PFSK-1 (cell line): ENCODE measurements around the gene ETS2.

ENCODE experiments used
- FOXP2 ChIP-seq: optimal IDR thresholded peaks from 2 replicates; pipeline ENCODE3; 2011; ENCODE audit warnings: borderline replicate concordance, control low read depth, inconsistent platforms; ENCODE audit not compliant: insufficient read depth; ENCODE audit errors: extremely low read length, extremely low read depth
- POLR2AphosphoS5 ChIP-seq: IDR thresholded peaks from 2 replicates; pipeline ENCODE4 v1.6.1; 2012; ENCODE audit warnings: low read depth, mild to moderate bottlenecking, control low read depth, low read length, moderate library complexity
- SIN3A ChIP-seq: IDR thresholded peaks from 2 replicates; pipeline ENCODE4 v1.6.1; 2012; ENCODE audit warnings: mild to moderate bottlenecking, low read length, moderate library complexity, borderline replicate concordance; ENCODE audit not compliant: insufficient read depth
- TAF1 ChIP-seq: IDR thresholded peaks from 2 replicates; pipeline ENCODE4 v1.6.1; 2012; ENCODE audit warnings: low read length, control low read depth, borderline replicate concordance; ENCODE audit not compliant: insufficient read depth
- TF ChIP-seq, protein P1 (sequence below), 2 experiments: IDR thresholded peaks; 2 replicates each; pipeline versions ENCODE4 v1.6.1 to v1.8.0; 2011 to 2012; ENCODE audit warnings: low read depth in 2 of 2, low read length in 2 of 2, control low read depth in 1 of 2, inconsistent platforms in 1 of 2, mild to moderate bottlenecking in 1 of 2, moderate library complexity in 1 of 2; ENCODE audit not compliant: insufficient read depth in 1 of 2

ETS2 gene

DNA sequence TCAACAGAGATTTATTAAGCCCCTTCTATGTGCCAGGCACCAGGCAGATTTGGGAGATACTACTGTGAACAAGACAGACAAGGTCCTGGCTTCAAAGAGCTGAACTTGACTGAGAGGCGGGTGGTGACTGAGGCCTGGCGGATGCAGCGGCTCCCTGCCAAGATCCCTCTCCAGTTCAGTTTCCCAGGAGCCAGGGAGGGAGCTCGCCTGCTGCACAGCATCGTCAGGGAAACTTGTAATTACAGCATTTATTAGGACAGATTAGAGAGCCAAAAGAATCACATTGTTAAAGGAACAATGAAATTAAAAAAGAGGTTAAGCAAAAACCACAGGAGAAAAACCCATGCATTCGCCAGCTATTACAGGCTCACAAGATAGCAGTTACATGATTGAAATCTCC is 55.3 kb downstream of the ETS2 start:
- TF ChIP-seq SIN3A (no peak), FOXP2 (no peak), POLR2AphosphoS5 (no peak), TAF1 (no peak)
- TF ChIP-seq, protein P1, sequence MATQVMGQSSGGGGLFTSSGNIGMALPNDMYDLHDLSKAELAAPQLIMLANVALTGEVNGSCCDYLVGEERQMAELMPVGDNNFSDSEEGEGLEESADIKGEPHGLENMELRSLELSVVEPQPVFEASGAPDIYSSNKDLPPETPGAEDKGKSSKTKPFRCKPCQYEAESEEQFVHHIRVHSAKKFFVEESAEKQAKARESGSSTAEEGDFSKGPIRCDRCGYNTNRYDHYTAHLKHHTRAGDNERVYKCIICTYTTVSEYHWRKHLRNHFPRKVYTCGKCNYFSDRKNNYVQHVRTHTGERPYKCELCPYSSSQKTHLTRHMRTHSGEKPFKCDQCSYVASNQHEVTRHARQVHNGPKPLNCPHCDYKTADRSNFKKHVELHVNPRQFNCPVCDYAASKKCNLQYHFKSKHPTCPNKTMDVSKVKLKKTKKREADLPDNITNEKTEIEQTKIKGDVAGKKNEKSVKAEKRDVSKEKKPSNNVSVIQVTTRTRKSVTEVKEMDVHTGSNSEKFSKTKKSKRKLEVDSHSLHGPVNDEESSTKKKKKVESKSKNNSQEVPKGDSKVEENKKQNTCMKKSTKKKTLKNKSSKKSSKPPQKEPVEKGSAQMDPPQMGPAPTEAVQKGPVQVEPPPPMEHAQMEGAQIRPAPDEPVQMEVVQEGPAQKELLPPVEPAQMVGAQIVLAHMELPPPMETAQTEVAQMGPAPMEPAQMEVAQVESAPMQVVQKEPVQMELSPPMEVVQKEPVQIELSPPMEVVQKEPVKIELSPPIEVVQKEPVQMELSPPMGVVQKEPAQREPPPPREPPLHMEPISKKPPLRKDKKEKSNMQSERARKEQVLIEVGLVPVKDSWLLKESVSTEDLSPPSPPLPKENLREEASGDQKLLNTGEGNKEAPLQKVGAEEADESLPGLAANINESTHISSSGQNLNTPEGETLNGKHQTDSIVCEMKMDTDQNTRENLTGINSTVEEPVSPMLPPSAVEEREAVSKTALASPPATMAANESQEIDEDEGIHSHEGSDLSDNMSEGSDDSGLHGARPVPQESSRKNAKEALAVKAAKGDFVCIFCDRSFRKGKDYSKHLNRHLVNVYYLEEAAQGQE (IDR thresholded peaks at IDR 0.05; ENCODE audit: insufficient read depth in 1 of 2, low read depth in 2 of 2, low read length in 2 of 2): no peak

- TF ChIP-seq TAF1 (no peak), FOXP2 (no peak), POLR2AphosphoS5 (no peak), SIN3A (no peak)
- TF ChIP-seq, protein P1 (IDR thresholded peaks at IDR 0.05; ENCODE audit: insufficient read depth in 1 of 2, low read depth in 2 of 2, low read length in 2 of 2): no peak
These were observed 56.4 kb downstream of the ETS2 start for GRCh38 chr21:38861989-38862683.

- TF ChIP-seq SIN3A (no peak), FOXP2 (no peak), TAF1 (no peak), POLR2AphosphoS5 (no peak)
- TF ChIP-seq, protein P1 (IDR thresholded peaks at IDR 0.05; ENCODE audit: insufficient read depth in 1 of 2, low read depth in 2 of 2, low read length in 2 of 2): no peak
These were observed 57.6 kb downstream of the ETS2 start for GRCh38 chr21:38863291-38863690.

- TF ChIP-seq, protein P1 (IDR thresholded peaks at IDR 0.05; ENCODE audit: insufficient read depth in 1 of 2, low read depth in 2 of 2, low read length in 2 of 2): no peak
These were observed 58.2 kb downstream of the ETS2 start for GRCh38 chr21:38863843-38864363.

GRCh38 chr21:38864964-38865363 is 59.2 kb downstream of the ETS2 start:
- TF ChIP-seq TAF1 (no peak), POLR2AphosphoS5 (no peak), SIN3A (no peak), FOXP2 (no peak)
- TF ChIP-seq, protein P1 (IDR thresholded peaks at IDR 0.05; ENCODE audit: insufficient read depth in 1 of 2, low read depth in 2 of 2, low read length in 2 of 2): no peak
